Cardiac muscle cell (in vitro differentiated cells and primary cell): ENCODE measurements around the gene FMNL3. TPM values are rescaled to one million over a fixed set of nuclear protein-coding genes. Genes with fewer than 3 reads are reported as not detected.

ENCODE experiments used
- DNase-seq, 2 donors: peaks; one replicate each; pipeline versions ENCODE4 v3.0.0 to v3.0.0-alpha.2; 2010 to 2017; ENCODE audit warnings: low read depth in 1 of 2, low spot score in 1 of 2
- H3K27ac ChIP-seq: fragments of 200-600 bp; sonication (generic); 2 replicates; pipeline ENCODE4 v1.5.1; 2016
- H3K27me3 ChIP-seq: fragments of 200-600 bp; sonication (generic); 2 replicates; pipeline ENCODE4 v1.6.0; 2016; ENCODE audit warnings: control low read depth
- H3K36me3 ChIP-seq: fragments of 200-600 bp; sonication (generic); 2 replicates; pipeline ENCODE4 v1.5.1; 2016; ENCODE audit warnings: control low read depth
- H3K4me1 ChIP-seq: fragments of 200-600 bp; sonication (generic); 2 replicates; pipeline ENCODE4 v1.8.1; 2017; ENCODE audit warnings: low read depth, mild to moderate bottlenecking, mixed run types
- H3K4me3 ChIP-seq: fragments of 200-600 bp; sonication (generic); 2 replicates; pipeline ENCODE4 v1.5.1; 2016; ENCODE audit warnings: mild to moderate bottlenecking
- H3K9me3 ChIP-seq: fragments of 200-600 bp; sonication (generic); 2 replicates; pipeline ENCODE4 v1.5.1; 2017; ENCODE audit warnings: low read depth, mild to moderate bottlenecking, control low read depth
- polyA plus RNA-seq: library from polyadenylated mRNA; unstranded; fragments of >200 nt; fragmentation: Nextera tagmentation; extraction: Ambion mirVana; gene quantifications from 2 replicates; pipeline ENCODE4 v1.2.1, GENCODE V29; 2016
- total RNA-seq: library from RNA; depleted of rRNA; stranded (reverse); fragments of >200 nt; gene quantifications from 2 replicates; pipeline ENCODE4 v1.2.3, GENCODE V29; 2016
- TF ChIP-seq, protein P1 (sequence below): IDR thresholded peaks from 2 replicates; pipeline ENCODE4 v1.5.1; 2012; ENCODE audit warnings: low read depth, mild to moderate bottlenecking, low read length

The FMNL3 gene
- total and polyA plus RNA-seq, 2 experiments from 2014 or later = 2.9 to 5.6 TPM

DNA sequence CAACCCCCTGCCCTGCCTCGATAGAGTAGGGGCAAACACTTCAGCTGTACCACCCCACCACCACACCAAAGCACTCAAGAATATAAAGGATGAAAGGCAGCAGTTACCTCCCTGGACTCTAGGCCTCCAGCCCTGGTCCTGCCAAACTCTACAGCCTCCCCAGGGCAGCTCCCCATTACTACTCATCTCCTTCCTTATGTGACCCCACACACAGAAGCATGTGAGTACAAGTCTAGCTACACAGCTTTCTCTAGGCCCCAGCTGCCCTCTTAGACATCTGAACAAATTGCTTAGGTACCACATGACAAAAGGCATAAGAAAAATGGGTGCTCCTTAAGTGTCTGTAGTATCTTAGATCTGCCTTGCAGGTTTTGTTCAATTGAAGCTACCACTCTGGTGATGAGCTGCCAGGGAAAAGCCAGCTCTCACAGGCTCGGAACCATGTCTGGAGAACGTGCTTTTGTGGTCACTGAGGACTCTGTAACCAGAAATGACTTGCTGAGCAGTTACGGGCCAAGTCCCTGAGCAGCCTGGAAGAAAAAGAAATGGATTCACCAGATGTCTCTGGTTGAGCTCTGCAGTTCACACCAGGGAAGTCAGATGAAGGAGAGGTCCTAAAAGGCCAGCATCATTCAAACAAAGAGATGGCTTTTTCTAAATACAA is 32.8 kb downstream of the FMNL3 start:
- no peaks in the 10 kb centered on the region for H3K36me3 ChIP-seq
- peak in 1 of 2 donors; percentile 40 for DNase-seq
- H3K4me3 ChIP-seq = no peak overlapping the region
- H3K27ac ChIP-seq = peak overlapping the region; percentile 89
- peaks cover 41% of the 10 kb centered on the region for H3K4me1 ChIP-seq
- H3K9me3 ChIP-seq = no peaks in the 10 kb centered on the region
- no peaks in the 10 kb centered on the region for H3K27me3 ChIP-seq
- TF ChIP-seq, protein P1, sequence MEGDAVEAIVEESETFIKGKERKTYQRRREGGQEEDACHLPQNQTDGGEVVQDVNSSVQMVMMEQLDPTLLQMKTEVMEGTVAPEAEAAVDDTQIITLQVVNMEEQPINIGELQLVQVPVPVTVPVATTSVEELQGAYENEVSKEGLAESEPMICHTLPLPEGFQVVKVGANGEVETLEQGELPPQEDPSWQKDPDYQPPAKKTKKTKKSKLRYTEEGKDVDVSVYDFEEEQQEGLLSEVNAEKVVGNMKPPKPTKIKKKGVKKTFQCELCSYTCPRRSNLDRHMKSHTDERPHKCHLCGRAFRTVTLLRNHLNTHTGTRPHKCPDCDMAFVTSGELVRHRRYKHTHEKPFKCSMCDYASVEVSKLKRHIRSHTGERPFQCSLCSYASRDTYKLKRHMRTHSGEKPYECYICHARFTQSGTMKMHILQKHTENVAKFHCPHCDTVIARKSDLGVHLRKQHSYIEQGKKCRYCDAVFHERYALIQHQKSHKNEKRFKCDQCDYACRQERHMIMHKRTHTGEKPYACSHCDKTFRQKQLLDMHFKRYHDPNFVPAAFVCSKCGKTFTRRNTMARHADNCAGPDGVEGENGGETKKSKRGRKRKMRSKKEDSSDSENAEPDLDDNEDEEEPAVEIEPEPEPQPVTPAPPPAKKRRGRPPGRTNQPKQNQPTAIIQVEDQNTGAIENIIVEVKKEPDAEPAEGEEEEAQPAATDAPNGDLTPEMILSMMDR = no peak

DNA sequence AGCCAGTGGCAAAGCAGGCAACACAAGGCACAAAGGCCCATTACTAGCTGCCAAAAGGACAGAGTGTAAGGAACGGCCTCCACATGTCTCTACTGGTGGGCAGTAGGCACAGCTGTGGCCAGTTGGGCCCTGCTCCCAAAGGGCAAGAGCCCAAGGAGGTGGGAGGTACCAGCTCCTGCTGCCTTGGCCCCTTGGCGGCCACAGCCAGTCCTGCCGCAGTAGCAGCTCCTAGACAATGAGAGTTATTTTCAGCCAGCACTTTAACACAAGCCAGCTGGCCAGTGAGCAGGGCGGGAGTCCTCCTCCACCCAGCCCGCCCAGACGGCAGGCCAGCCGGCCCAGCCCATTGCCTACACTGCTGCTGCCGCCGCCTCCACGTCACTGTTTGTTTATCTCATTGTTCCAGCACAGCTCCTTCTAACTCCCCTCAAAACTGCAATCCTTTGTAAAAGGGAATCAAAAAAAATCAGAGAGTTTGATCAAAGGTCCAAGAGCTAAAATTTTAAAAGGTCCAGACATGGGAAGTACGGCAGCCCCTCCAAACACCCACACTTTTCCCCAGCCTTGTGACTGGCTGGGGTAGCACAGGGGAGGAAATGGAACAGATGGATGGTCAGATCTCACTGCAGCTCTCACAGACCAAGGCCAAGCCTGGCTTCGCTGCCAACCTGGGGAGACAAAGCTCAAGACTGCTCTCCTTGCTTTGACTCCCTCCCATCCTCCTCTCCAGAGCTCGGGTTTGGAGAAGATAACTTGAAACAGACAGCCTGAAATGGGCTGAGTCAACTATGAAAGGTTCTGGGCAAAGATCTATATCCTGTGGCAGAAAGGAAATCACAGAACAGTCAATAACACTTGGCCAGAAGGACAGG is 33.5 kb downstream of the FMNL3 start:
- H3K4me1 ChIP-seq = peaks cover 41% of the 10 kb centered on the region
- H3K9me3 ChIP-seq = no peaks in the 10 kb centered on the region
- peak; percentile 89 to 99 for DNase-seq
- no peaks in the 10 kb centered on the region for H3K36me3 ChIP-seq
- no peaks in the 10 kb centered on the region for H3K27me3 ChIP-seq
- TF ChIP-seq, protein P1 = peak; percentile 23
- H3K4me3 ChIP-seq = no peak overlapping the region
- H3K27ac ChIP-seq = peak overlapping the region; percentile 89

- H3K27ac ChIP-seq = peak overlapping the region; percentile 89
Measured at GRCh38 chr12:49672301-49673217, 34.6 kb downstream of the FMNL3 start.

GRCh38 chr12:49671031-49671765 is 36.0 kb downstream of the FMNL3 start:
- H3K36me3 ChIP-seq = no peaks in the 10 kb centered on the region
- H3K27ac ChIP-seq = no peak overlapping the region
- peaks cover 41% of the 10 kb centered on the region for H3K4me1 ChIP-seq
- no peak overlapping the region for H3K4me3 ChIP-seq
- TF ChIP-seq, protein P1 = no peak
- H3K27me3 ChIP-seq = no peaks in the 10 kb centered on the region
- DNase-seq = no peak
- no peaks in the 10 kb centered on the region for H3K9me3 ChIP-seq

More at GRCh38 chr12:49672301-49673217, 34.6 kb downstream of the FMNL3 start:
- Histone ChIP-seq H3K27me3 (no peaks in the 10 kb centered on the region), H3K9me3 (no peaks in the 10 kb centered on the region), H3K4me1 (peaks cover 41% of the 10 kb centered on the region), H3K4me3 (no peak overlapping the region), H3K36me3 (no peaks in the 10 kb centered on the region)
- TF ChIP-seq, protein P1 = no peak
- no peak for DNase-seq
